ENCODE measurements around the gene FOXO3. TPM values are rescaled to one million over a fixed set of nuclear protein-coding genes. Genes with fewer than 3 reads are reported as not detected.
A peak's percentile ranks its signal among the peaks of the same experiment; 100 is the strongest.

FOXO3 gene
- total RNA-seq, 1 donor from 2014 or later = 37.3 TPM

DNA sequence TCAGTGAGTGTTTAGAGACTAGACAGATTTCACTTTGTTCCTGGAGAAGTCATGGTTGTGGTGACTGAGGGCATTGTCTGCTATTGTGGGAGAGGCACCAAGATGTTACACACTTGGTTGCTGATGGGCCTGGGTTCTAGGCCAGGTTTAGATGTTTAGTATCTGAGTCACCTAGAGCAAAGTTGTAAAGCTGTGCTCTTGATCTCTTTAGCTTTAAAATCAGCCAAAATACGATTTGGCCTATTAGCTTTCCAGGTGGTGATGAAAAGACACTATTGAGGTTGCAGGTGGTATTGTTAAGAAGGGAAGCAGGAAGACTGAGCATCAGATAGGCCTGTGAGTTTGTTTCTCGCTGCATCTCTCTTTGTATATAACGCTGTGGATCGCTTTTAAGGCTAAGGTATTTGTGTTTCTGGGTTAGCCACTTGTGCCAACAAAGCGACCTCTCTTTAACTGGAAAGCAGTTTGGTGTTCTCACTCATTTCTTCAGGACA is 48.6 kb downstream of the FOXO3 start:
- Histone ChIP-seq H2AFZ (ENCODE audit: low read depth, low read length) (no peak overlapping the region), H3K27me3 (ENCODE audit: insufficient read depth, low read length) (no peaks in the 10 kb centered on the region), H3K79me2 (ENCODE audit: insufficient read depth, low read length) (peaks cover 92% of the 10 kb centered on the region), H3K9me3 (ENCODE audit: insufficient read depth, low read depth, low read length) (no peaks in the 10 kb centered on the region), H3K9ac (ENCODE audit: low read length) (no peak overlapping the region), H3K4me1 (ENCODE audit: insufficient read depth, low read length) (peaks cover 12% of the 10 kb centered on the region), H3K4me3 (ENCODE audit: insufficient read depth, low read depth, low read length) (no peak overlapping the region), H3K4me2 (ENCODE audit: low read length) (peak overlapping the region; percentile 41), H3K36me3 (ENCODE audit: insufficient read depth, low read length) (no peaks in the 10 kb centered on the region), H4K20me1 (ENCODE audit: insufficient read depth, low read length) (peaks cover 70% of the 10 kb centered on the region), H3K27ac (ENCODE audit: low read depth, low read length) (peak overlapping the region; percentile 14)
- Mint-ChIP-seq H3K27ac (ENCODE audit: unreplicated experiment) (peak overlapping the region; percentile 8), H3K9me3 (ENCODE audit: unreplicated experiment) (peaks cover 2% of the 10 kb centered on the region), H3K27me3 (ENCODE audit: low read depth, unreplicated experiment) (no peaks in the 10 kb centered on the region), H3K36me3 (ENCODE audit: low read depth, unreplicated experiment) (peaks cover 2% of the 10 kb centered on the region), H3K4me1 (ENCODE audit: low read depth, unreplicated experiment) (peaks cover 40% of the 10 kb centered on the region), H3K4me3 (ENCODE audit: unreplicated experiment) (peak overlapping the region; percentile 17)
- FAIRE-seq (peak; percentile 70), DNase-seq (ENCODE audit: low read depth) (peak; percentile 93)
- TF ChIP-seq EZH2 (IDR thresholded peaks at IDR 0.05; ENCODE audit: insufficient read depth, low read length) (no peak), CTCF (IDR thresholded peaks at IDR 0.05; ENCODE audit: insufficient read depth, low read depth, low read length) (no peak)

DNA sequence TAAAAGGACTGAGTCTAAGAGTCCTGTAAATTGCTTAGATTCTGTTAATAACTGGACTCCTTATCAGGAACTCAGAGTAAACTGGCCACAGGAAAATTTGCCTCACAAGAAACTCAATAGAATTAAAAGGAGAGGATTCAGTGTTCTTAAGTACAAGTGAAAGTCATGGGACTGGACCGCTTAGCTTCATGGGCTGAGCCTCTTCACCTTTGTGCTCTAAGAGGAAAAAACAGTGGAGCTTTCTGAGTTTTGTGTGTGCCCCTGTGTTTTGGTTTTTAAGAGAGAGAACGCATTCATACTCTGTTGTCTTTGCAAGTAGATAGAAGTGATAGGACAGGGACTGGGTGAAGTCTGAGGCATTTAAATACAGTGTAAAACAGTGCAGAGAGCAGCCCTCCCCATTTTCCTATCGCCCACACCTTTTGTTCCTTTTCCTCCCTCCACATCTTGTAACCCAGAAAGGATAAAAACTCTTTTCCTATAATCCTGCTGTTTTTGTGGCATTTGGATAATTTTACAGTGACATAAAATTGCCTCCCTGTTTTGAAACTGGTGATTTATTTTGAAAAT is 49.6 kb downstream of the FOXO3 start:
- peak overlapping the region; percentile 85 for H3K27ac Mint-ChIP-seq (ENCODE audit: unreplicated experiment)
- Histone ChIP-seq H3K27me3 (ENCODE audit: insufficient read depth, low read length) (no peaks in the 10 kb centered on the region), H3K4me2 (ENCODE audit: low read length) (no peak overlapping the region), H4K20me1 (ENCODE audit: insufficient read depth, low read length) (peaks cover 71% of the 10 kb centered on the region), H3K27ac (ENCODE audit: low read depth, low read length) (no peak overlapping the region), H3K4me1 (ENCODE audit: insufficient read depth, low read length) (peaks cover 12% of the 10 kb centered on the region), H3K79me2 (ENCODE audit: insufficient read depth, low read length) (peaks cover 92% of the 10 kb centered on the region), H3K36me3 (ENCODE audit: insufficient read depth, low read length) (no peaks in the 10 kb centered on the region), H3K4me3 (ENCODE audit: insufficient read depth, low read depth, low read length) (no peak overlapping the region), H2AFZ (ENCODE audit: low read depth, low read length) (no peak overlapping the region), H3K9me3 (ENCODE audit: insufficient read depth, low read depth, low read length) (no peaks in the 10 kb centered on the region), H3K9ac (ENCODE audit: low read length) (no peak overlapping the region)
- FAIRE-seq = no peak
- DNase-seq (ENCODE audit: low read depth) = no peak
- H3K27me3 Mint-ChIP-seq (ENCODE audit: low read depth, unreplicated experiment) = no peaks in the 10 kb centered on the region
- no peak overlapping the region for H3K4me3 Mint-ChIP-seq (ENCODE audit: unreplicated experiment)
- TF ChIP-seq CTCF (IDR thresholded peaks at IDR 0.05; ENCODE audit: insufficient read depth, low read depth, low read length) = no peak
- TF ChIP-seq EZH2 (IDR thresholded peaks at IDR 0.05; ENCODE audit: insufficient read depth, low read length) = no peak
- peaks cover 2% of the 10 kb centered on the region for H3K36me3 Mint-ChIP-seq (ENCODE audit: low read depth, unreplicated experiment)
- H3K4me1 Mint-ChIP-seq (ENCODE audit: low read depth, unreplicated experiment) = peaks cover 40% of the 10 kb centered on the region
- H3K9me3 Mint-ChIP-seq (ENCODE audit: unreplicated experiment) = peaks cover 2% of the 10 kb centered on the region

DNA sequence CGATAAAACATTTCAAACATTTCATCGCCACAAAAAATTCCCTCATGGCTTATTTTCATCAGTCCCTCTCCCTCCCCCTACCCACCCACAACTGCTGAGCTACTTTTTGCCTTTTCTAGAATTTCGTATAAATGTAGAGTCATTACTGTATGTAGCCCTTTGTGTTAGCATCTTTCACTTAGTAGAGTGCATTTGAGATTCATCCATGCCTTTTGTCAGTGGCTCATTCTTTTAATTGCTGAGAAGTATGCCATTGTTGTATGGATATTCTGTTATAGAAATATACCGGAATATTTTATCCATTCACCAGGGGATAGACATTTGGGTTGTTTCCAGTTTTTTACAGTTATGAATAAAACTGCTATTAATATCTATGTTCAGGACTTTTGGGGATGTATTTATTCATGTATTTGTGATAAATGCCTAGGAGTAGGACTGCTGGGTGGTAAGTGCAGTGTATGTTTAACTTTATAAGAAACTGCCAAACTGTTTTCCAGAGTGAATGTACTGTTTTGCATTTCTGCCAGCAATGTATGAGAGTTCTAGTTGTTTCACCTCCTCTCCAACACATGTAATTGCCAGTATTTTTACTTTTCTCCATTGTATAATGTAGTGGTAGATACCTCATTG is 50.4 kb downstream of the FOXO3 start:
- peaks cover 2% of the 10 kb centered on the region for H3K36me3 Mint-ChIP-seq (ENCODE audit: low read depth, unreplicated experiment)
- Histone ChIP-seq H4K20me1 (ENCODE audit: insufficient read depth, low read length) (peaks cover 64% of the 10 kb centered on the region), H3K9ac (ENCODE audit: low read length) (no peak overlapping the region), H3K9me3 (ENCODE audit: insufficient read depth, low read depth, low read length) (no peaks in the 10 kb centered on the region), H3K4me1 (ENCODE audit: insufficient read depth, low read length) (peaks cover 12% of the 10 kb centered on the region), H3K4me3 (ENCODE audit: insufficient read depth, low read depth, low read length) (no peak overlapping the region), H3K27me3 (ENCODE audit: insufficient read depth, low read length) (no peaks in the 10 kb centered on the region), H3K27ac (ENCODE audit: low read depth, low read length) (no peak overlapping the region), H3K79me2 (ENCODE audit: insufficient read depth, low read length) (peaks cover 92% of the 10 kb centered on the region), H3K4me2 (ENCODE audit: low read length) (no peak overlapping the region), H3K36me3 (ENCODE audit: insufficient read depth, low read length) (no peaks in the 10 kb centered on the region), H2AFZ (ENCODE audit: low read depth, low read length) (no peak overlapping the region)
- no peaks in the 10 kb centered on the region for H3K27me3 Mint-ChIP-seq (ENCODE audit: low read depth, unreplicated experiment)
- H3K27ac Mint-ChIP-seq (ENCODE audit: unreplicated experiment) = peak overlapping the region; percentile 48
- FAIRE-seq (no peak), DNase-seq (ENCODE audit: low read depth) (no peak)
- no peak overlapping the region for H3K4me3 Mint-ChIP-seq (ENCODE audit: unreplicated experiment)
- H3K4me1 Mint-ChIP-seq (ENCODE audit: low read depth, unreplicated experiment) = peaks cover 39% of the 10 kb centered on the region
- H3K9me3 Mint-ChIP-seq (ENCODE audit: unreplicated experiment) = peaks cover 2% of the 10 kb centered on the region
- TF ChIP-seq EZH2 (IDR thresholded peaks at IDR 0.05; ENCODE audit: insufficient read depth, low read length) (no peak), CTCF (IDR thresholded peaks at IDR 0.05; ENCODE audit: insufficient read depth, low read depth, low read length) (no peak)
